Measurements from ENCODE around the gene ZYG11A.

DNA sequence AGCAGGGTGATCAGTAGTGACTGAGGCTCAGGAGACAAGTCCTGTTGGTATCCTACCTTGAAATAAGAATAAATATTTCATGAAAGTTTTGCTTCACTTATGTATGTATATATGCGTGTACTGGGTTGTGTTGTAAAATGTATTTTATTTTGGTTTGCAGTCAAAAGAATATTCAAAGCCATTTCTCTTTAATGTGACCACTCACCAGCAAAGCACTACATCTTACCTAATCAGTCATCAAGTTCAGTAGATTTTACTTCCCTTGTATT, 95.6 kb downstream of the ZYG11A start:
- TF ChIP-seq CTCF (IDR thresholded peaks at IDR 0.05) (no peak), POLR2AphosphoS5 (IDR thresholded peaks at IDR 0.05) (no peak)

All from prostate gland (tissue), 2 donors.